H54 (cell line): ENCODE results near the gene CIB4.

ENCODE experiments used
- DNase-seq: peaks from one replicate; pipeline ENCODE4 v3.0.0; 2011; ENCODE audit warnings: low spot score, mixed read lengths; ENCODE audit not compliant: insufficient read length
- FAIRE-seq: peaks from 3 replicates; lab custom pipeline; 2011; peaks lifted over from hg19 to GRCh38; lab: Jason Lieb, UNC
- POLR2A ChIP-seq: IDR thresholded peaks from 2 replicates; pipeline ENCODE4 v1.6.1; 2011; ENCODE audit warnings: low read depth, mild to moderate bottlenecking, low read length

CIB4 gene

DNA sequence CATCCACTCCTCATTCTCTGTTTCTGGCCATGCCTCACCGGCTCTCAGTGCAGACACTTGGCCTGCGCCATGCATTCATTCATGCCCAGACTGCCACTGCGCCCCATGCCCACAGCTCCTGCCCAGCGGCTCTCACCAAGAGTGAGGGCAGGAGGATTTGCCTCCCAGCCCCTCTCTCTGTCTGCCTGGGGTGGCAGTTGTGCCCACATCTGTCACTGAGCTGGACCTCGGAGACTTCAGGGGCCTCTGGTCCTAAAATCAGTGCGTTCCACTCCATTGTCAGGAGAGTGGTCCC lies 75.1 kb downstream of the CIB4 start:
- FAIRE-seq (no peak), DNase-seq (no peak)
- no peak for TF ChIP-seq POLR2A

DNA sequence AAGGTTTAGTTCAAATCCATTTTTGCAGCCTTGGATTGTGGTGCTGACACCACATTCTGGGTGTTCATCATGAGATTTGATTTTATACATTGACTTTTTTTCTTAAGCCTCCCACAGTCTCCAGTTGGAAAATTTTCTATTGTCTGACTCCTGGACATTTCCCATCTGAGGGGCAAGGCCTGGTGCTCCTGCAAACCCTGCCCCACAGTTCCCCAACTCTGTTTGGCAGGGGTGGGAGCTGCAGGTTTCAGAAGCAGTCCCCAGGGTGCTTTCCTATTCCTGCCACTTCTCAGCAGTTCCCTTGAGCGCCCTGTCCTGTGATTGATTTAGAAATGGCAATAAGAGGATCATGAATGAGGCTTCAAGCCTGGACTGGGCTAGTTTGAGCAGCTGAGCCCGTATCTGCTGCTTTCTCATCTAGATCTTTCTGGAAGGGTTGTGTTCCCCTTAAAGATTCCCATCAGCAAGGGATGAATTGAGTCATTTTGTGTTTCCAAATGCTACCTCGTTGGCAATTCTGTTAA lies 77.0 kb downstream of the CIB4 start:
- DNase-seq (no peak), FAIRE-seq (no peak)
- TF ChIP-seq POLR2A = no peak

DNA sequence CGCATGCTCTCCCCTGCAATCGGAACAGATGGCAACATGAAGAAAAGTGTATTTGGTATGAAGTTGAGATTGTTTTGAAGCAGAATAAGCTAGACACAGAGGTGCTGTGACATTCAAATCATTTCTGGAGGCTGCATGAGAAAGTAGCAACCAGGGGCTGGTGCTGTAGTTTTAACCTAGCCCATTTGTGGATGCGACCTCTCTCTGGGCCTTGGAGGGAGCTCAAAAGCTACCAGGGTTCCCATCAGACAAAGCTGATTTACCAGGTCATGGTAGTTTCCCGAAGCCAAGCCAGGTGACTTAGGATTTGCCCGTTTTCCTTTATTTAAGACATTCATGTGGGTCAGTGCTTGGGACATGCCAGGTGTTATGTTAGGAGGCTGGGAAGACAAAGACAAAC lies 77.5 kb downstream of the CIB4 start:
- DNase-seq (no peak), FAIRE-seq (no peak)
- no peak for TF ChIP-seq POLR2A

DNA sequence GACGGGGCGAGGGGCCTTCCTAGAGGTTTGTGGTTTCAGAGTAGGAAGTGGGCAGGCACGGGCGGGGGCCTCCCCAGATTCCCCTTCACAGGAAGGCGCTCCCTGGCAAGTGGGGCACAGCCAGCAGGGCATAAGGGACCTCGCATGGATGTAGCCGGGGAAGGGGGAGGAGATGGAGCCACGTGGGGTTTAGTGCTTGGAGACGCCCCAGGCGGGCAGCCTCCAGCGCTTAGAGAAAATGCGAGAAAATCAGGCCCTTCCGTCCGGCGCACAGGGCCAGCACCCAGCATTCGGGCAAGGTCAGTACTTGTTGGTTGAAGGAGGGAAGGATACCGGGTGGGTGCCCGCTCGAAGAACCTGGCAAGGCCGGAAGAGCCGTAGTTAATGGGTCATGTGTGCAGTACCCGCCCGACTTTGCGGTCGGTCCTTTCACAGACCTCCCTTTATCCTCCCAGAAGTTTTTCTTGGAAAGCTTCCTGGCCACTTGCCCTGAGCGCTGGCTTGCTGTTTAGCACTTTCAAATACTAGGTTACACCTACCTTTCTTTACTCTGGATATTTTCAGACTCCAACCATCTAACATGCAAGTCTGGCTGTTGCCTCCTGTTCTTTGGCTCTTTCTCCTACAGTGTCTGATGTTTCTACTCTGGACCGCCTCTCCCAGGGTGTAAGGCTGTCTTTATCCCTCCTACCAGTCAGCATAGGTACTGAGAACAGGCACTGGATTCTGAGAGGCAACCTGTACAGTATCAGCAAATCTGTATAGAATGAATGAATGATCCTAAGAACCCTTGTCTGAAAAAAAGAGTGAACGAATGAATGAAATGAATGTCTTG lies 78.1 kb downstream of the CIB4 start:
- TF ChIP-seq POLR2A = no peak
- FAIRE-seq = no peak
- DNase-seq = peak; percentile 73

DNA sequence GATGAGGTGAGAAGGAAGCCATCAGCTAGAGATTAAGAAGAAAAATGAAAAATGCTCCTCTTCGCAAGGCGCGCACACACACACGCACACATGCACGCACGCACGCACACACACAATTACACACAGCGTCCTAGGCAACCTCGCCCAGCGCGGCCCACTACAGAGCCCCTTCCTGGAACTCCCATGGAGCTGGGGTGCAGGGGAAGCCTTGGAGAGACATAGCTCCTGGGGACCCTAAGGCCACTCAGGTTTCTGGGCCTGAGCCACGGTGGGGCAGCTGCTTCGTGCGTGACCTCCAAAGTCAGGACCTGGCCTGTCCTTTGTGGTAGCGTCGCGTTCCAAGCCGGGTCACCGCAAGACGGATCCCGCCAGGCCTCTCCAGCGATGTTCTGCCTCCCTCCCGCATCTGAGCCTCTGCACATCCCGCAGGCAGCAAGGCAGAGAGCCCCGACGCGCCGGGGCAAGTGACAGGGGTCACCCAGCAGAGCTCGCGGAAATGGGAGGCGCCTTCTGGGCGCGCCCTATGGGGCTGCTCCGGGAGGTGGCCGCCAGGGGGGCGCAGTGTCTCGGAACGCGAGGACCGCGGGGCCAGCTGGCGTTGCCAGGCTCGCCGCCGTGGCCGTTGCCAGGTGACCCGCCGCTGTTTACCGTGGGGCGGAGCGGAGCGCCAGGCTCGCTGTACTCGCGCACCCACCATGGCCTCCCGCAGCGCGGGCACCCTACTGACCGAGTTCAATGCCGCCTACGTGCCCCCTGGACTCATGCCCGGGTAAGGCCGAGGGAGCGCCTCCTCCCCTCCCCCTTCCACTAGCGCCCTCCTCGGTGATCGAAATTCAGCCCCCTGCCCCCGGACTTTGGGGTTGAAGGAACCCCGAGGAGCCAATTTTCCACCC lies 79.0 kb downstream of the CIB4 start:
- DNase-seq (no peak), FAIRE-seq (no peak)
- no peak for TF ChIP-seq POLR2A

DNA sequence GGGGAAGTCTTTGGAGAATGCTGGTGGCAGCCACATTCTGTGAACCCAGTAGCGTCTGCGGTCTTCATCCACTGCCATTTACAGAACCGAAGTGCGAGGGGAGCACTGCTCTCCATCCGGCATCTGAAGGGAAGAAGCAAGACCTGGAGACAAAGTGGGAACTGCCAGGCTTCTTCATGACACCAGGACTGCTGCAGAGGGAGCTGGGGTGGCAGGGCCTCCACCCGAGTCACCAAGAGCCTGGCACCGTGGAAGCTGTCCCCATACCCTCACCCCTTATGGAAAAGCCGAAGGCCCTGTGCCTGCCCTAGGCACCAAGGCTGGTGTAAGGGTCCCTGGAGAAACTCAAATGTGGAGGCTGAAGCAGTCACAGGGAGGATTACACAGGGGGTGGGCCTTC lies 79.8 kb downstream of the CIB4 start:
- no peak for FAIRE-seq
- DNase-seq = no peak
- TF ChIP-seq POLR2A = no peak

DNA sequence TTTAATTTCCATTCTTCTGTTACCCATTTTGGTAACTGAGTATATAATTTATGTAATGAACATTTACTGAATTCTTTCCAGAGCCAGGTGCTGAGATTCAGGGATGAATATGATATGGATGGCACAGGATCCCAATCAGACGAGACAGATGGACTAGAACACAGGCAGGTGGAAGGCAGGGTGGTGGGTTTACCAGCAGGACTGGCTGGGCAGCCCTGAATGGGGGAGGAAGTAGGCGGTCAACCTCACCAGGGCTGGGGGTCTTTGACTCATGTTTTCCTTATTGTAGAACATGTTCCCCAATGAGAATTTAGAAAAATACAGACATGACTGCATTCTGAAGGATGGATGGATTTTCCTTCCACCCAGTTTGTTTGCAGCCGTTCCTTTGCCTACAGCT lies 80.3 kb downstream of the CIB4 start:
- DNase-seq = no peak
- FAIRE-seq = no peak
- no peak for TF ChIP-seq POLR2A

DNA sequence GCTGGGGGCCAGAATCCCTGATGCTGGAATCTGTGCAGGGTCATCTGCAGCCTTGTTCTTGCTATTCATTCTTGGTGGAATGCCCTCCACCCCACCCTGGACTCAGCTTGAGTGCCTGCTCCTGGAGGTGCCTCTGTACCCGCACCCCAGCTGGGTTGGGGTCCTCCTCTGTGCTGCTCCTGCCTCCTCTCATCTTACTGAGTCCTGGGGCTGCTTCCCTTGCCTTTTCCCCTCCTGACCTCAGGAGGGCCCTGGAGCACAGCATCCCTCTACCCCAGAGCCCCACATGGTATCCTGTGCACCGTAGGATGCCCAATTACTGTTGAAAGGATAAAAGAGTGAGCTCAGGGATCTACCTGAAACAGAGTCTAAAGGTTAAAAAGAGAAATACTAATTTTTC lies 81.6 kb downstream of the CIB4 start:
- DNase-seq (no peak), FAIRE-seq (no peak)
- TF ChIP-seq POLR2A = no peak

DNA sequence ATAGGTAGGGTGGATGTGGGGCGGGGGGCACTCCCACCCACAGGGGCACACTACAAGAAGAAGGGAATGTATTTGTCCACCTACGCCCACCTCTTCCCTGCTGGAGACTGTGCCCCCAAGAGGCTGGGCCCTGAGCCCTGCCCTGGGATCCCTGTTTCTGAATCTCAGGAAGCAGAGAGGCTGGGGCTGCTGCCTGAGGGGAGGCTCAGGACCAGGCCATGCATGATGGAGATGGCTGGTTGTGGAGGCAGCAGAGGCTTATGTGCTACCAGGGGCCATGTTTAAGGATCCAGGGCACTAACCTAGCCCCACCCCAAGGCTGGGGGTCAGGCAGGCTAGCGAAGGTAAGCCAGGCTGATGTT lies 82.1 kb downstream of the CIB4 start:
- DNase-seq (no peak), FAIRE-seq (no peak)
- TF ChIP-seq POLR2A = no peak

DNA sequence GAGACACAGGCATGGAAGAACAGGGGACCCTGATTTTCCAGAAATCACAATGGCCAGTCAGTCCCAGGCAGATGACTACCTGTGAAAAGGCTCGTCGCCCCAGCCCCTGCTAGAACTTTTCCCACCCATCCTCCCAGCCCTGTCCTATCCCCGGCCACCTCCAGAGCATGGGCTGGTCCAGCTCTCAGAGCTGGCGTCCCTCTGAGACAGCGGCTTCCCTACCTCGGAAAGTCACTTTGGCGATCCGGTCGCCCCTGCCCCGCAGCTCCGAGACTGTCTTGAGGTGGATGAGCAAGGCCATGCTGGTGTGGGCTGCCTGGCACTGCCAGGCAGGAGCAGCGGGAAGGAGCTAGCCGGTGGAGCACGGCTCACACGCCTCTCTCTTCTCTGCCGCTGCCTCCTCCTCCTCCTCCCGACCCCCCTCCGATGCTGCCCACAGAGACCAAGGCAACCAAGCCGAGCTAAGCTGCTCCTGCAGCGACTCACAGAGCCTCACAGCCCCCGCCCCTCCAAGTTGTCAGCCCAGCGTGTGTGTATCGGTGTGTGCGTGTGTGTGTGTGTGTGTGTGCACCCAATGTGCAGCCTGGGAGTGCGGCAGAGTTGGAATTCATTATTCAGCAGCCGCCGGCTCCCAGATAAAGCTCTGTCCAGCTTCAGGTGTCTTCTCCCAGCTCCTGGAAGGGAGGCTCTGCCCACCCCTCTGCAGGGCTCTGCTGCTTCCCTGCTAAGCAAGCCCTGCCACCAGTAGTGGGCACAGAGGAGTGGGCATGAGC lies 82.7 kb downstream of the CIB4 start:
- DNase-seq = no peak
- FAIRE-seq = no peak
- no peak for TF ChIP-seq POLR2A

DNA sequence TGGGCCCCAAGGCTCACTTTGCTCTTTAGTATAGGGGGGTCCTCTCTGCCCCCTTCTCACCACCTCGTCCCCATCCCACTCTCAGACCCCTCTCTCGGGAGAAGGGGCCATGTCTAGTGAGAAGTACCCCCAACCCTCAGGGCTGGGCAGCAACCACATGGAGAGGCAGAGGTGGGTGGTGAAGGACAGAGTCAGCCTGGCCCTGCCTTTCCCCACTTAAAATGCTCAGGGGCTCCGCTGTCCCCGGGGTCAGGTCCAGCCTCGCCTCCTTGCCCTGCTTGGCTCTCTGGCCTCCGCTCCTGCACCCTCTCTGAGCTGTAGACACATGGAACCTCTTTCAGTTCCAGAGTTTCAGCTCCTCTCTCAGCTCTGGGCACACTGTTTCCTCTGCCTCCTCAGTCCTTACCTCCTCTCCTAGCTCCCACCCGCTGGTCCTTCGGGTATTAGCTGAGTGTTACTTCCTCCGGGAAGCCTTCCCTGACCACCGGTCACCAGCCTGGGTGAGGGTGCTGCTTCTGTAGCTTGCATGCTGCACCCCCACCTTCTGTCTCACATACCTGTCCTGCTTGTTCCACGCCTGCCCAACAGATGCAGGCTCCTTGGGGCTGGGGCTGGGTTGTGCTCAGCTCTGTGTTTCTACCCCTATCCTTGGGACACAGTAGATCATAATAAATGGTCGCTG lies 83.8 kb downstream of the CIB4 start:
- DNase-seq = no peak

DNA sequence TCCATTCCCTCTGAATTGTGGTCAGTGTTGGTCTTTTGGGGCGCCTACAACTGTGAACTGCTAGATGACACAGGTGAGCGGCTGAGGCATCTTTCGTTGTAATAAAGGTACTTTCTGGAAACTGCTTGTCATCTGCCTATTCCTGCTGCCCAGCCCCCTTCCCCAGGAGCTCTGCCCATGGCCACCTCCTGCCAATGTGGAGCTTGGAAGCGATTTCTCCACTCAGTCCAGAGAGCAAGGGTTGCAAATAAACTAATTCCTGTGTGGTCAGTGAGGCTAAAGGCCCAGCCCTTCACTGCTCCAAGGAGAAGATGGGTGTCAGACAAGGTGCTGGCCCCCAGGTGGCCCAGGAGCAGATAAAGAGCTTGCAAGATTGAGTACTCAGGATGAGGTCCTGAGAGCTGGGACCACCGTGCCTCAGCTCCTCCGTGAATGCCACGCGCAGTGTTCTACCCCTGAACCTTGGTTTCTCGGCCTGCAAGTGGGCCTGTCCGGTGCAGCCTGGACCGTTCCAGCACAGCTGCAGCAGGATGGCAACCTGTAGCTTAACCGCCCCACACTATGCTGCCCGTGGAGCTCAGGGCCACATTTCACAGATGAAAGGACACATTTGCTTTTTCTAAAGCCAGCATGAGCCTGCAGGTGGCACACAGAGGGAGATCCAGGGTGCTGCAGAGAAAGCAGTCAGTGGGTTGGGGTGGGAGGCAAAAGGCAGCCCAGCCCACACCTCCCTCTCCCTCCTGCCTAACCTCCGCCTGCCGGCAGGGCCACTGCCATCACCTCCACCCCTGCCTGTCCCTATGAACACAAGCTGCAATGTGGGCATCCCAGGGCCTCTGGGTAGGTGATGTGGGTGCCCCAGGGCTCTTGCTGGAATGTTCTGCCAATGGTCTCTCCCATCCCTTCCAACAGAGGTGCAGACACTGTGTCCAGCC lies 84.6 kb downstream of the CIB4 start:
- no peak for TF ChIP-seq POLR2A
- FAIRE-seq (no peak), DNase-seq (no peak)

More for the DNA sequence above, 83.8 kb downstream of the CIB4 start:
- no peak for TF ChIP-seq POLR2A
- no peak for FAIRE-seq
